H1 (cell line): ENCODE data around the gene LRRC4. TPM values are rescaled to one million over a fixed set of nuclear protein-coding genes. Genes with fewer than 3 reads are reported as not detected.

ENCODE experiments used
- HDAC2 ChIP-seq, 2 experiments: fragments of 300-600 bp in 1 of 2; sonication (generic) in 1 of 2; IDR thresholded peaks; 2 replicates each; pipeline ENCODE4 v1.6.1; 2011 to 2012; ENCODE audit warnings: low read depth in 2 of 2, low read length in 2 of 2, mild to moderate bottlenecking in 2 of 2, moderate library complexity in 2 of 2, borderline replicate concordance in 1 of 2, inconsistent platforms in 1 of 2
- NANOG ChIP-seq: IDR thresholded peaks from 2 replicates; pipeline ENCODE4 v1.6.1; 2011; ENCODE audit warnings: low read length, low read depth, mild to moderate bottlenecking, inconsistent platforms; ENCODE audit not compliant: insufficient read depth, poor library complexity, severe bottlenecking
- POU5F1 ChIP-seq: IDR thresholded peaks from 2 replicates; pipeline ENCODE4 v1.6.1; 2011; ENCODE audit warnings: low read depth, mild to moderate bottlenecking, low read length, moderate library complexity
- RFX5 ChIP-seq: IDR thresholded peaks from 2 replicates; pipeline ENCODE4 v1.6.1; 2011; ENCODE audit warnings: low read depth, low read length, improper control_type of control experiment, borderline replicate concordance
- SIN3A ChIP-seq, 2 experiments: IDR thresholded peaks in 1 of 2; conservative IDR thresholded peaks in 1 of 2; 2 replicates each; pipeline ENCODE4 v1.6.1; 2011 to 2012; ENCODE audit warnings: low read length in 2 of 2, improper control_type of control experiment in 1 of 2, low read depth in 1 of 2, mild to moderate bottlenecking in 1 of 2
- TAF7 ChIP-seq: optimal IDR thresholded peaks from 2 replicates; pipeline ENCODE3; 2011; ENCODE audit warnings: low read depth, mild to moderate bottlenecking, inconsistent platforms, low read length, moderate library complexity, borderline replicate concordance
- TEAD4 ChIP-seq: IDR thresholded peaks from 2 replicates; pipeline ENCODE4 v1.6.1; 2012; ENCODE audit warnings: low read depth, low read length, inconsistent platforms, mixed read lengths
- polyA plus RNA-seq, 7 experiments: library from polyadenylated mRNA; depleted of rRNA in 3 of 7; stranded (reverse) in 5 of 7; unstranded in 2 of 7; fragments of >200 nt in 5 of 7; fragments of 200-250 nt in 2 of 7; gene quantifications; 1 replicate in 5 of 7; 2 replicates in 1 of 7; 4 replicates in 1 of 7; pipeline versions ENCODE4 v1.2.1 to v1.2.3, GENCODE V29; 2011 to 2013; ENCODE audit warnings: missing spikeins in 2 of 7, mixed read lengths in 2 of 7
- total RNA-seq: library from RNA; stranded (reverse); fragmentation: NEBNext Ultra II Directional; extraction: Animal tissue kit (Norgen Biotek cat#: 25700); gene quantifications from 2 replicates; pipeline ENCODE4 v1.2.1, GENCODE V29; 2021

LRRC4 gene
- total and polyA plus RNA-seq, 2 of the 8 experiments (the other 6 are each of a cell fraction or from before 2014, with no cell fraction given) = 13.4 to 16.4 TPM

DNA sequence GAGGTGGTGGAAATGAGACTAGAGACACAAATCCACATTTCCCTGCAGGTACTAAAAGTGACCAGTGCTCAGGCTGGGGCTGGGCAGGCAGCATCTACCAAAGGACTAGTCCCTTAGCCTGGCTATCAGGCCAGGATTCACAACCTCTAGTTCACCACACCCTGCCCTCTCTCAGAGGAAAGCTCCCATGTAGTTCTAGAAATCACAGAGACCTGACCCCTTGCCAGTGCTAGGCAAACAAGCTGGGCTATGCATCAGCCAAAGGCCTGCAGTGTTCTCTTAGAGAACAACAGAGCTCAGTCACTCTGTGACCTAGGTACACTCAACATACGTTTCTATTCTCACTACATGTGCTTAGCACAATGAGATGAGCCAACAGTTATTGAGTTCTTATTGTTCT, 26.7 kb upstream of the LRRC4 start (continued):
- TF ChIP-seq NANOG (no peak), TAF7 (no peak), POU5F1 (no peak), TEAD4 (no peak), RFX5 (no peak), HDAC2 (IDR thresholded peaks at IDR 0.05; ENCODE audit: borderline replicate concordance in 1 of 2, low read depth in 2 of 2, low read length in 2 of 2) (no peak), SIN3A (conservative IDR thresholded peaks at IDR 0.05 in 1 of 2, IDR thresholded peaks at IDR 0.05 in 1 of 2; ENCODE audit: low read depth in 1 of 2, low read length in 2 of 2) (no peak)
- TF ChIP-seq, all 59 proteins: peak for 0
